HG03060 (cell line): ENCODE results near the gene ZNF804B.
"Not testable (repeated sequence)": the region's sequence is repeated elsewhere in the genome, so short reads cannot be mapped to it uniquely, and the experiment has no call there.

Experiments
- ATAC-seq: cut with Tn5 transposase; IDR thresholded peaks from one replicate; pipeline ENCODE4 v1.9.1; 2021; ENCODE audit warnings: low read depth, moderate number of reproducible peaks; ENCODE audit not compliant: unreplicated experiment

ZNF804B gene

DNA sequence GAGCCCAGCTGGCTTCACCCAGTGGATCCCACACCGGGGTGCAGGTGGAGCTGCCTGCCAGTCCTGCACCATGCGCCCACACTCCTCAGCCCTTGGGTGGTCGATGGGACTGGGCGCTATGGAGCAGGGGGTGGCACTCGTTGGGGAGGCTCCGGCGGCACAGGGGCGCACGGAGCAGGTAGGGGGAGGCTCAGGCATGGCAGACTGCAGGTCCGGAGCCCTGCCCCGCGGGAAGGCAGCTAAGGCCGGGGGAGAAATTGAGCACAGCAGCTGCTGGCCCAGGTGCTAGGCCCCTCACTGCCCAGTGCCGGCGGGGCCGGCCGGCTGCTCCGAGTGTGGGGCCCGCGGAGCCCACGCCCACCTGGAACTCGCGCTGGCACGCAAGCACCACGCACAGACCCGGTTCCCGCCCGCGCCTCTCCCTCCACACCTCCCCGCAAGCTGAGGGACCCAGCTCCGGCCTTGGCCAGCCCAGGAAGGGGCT is 469.2 kb downstream of the ZNF804B start:
- not testable (repeated sequence) for ATAC-seq

GRCh38 chr7:89238156-89238555 is 478.7 kb downstream of the ZNF804B start:
- ATAC-seq = no peak

DNA sequence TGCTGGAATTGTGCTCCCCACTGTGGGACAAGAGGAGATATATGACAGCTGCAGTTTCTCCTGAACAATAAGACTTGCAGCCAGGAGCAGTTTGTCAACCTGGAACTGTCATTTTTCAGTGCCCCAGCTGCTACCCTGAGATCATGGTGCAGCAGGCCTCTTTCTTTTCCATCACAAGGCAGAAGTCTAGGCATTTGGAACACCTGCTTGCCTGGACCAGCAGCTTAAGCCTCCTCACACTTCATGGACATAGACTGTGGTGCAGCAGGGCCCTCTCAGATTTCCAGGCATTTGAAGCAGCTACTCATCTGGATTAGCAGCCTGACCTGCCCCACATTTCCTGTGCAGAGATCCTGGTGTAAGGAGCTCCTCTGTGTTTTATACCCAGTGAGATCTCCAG is 486.7 kb downstream of the ZNF804B start:
- ATAC-seq = no peak

- ATAC-seq = no peak
These were observed 487.7 kb downstream of the ZNF804B start for GRCh38 chr7:89247207-89247606.

DNA sequence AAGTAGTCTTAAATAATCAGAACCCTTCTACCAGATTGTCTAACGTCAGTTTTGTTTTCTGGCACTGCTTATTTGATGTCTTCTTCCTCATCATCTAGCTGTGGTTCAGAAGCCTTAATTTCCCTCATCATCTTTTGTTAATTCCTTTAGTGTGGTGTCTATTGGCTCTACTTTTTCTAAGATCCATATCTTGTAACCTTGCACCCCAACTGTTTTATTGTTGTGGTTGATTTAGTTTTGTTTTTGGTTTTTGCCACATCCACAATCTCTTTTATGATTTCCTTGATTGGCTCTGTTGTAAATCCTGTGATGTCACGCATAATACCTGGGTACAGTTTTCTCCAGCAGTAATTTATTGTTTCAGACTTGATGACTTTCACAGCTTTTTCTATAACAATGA is 499.6 kb downstream of the ZNF804B start:
- ATAC-seq = no peak

DNA sequence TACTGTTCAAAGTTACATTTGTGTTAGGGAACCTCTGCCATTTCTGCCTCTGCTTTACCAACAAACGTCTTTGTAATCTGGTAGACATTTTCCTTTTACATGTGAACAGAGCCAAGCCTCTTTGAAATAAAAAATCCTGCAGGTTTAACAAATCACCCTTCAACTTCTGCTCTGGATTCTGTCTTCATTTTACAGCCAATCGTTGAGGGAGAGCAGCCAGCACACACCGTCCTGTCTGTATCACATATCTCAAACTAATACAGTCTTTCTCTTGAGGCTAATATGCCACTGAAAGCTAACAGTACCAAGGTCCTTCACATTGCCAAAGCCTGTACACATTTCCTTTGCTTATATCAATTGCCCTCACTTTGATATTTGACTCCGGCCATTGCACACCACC is 504.6 kb downstream of the ZNF804B start:
- no peak for ATAC-seq

GRCh38 chr7:89265631-89266030 is 506.1 kb downstream of the ZNF804B start:
- ATAC-seq = no peak

GRCh38 chr7:89283302-89283701 is 523.8 kb downstream of the ZNF804B start:
- no peak for ATAC-seq

GRCh38 chr7:89308535-89308934 is 549.0 kb downstream of the ZNF804B start:
- no peak for ATAC-seq

GRCh38 chr7:89311886-89312285 is 552.4 kb downstream of the ZNF804B start:
- no peak for ATAC-seq

GRCh38 chr7:89312551-89312950 is 553.1 kb downstream of the ZNF804B start:
- ATAC-seq = no peak

DNA sequence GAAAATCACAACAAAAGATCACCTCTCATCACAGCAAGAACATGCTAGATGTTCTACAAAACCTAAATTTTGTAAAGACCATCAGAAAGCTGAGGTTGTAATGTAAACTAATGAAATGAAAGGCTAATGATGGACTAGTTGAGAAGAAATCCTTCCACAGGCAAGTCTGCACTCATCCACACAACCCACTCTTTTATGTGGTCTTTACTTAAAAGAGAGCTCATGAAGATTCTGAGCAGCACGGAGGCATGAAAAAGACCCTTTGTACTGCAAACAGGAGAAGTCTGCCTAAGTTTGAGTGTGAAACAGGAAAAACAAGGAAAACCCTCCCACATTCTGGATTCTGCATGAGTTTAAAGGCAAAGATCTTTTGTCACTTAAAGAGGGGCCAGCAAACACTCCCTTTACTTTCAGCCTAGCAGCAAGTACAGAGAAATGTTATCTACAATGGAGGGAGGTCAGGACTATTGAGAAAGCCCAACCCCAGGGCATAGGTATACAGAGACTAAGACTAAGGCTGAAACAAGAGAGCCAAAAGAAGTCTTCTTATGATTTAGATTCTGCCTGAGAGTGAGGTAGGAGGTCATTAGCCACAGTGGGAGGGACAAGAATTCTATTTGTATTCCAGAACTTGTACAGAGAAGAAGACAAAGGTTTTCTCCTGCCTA is 557.2 kb downstream of the ZNF804B start:
- no peak for ATAC-seq

DNA sequence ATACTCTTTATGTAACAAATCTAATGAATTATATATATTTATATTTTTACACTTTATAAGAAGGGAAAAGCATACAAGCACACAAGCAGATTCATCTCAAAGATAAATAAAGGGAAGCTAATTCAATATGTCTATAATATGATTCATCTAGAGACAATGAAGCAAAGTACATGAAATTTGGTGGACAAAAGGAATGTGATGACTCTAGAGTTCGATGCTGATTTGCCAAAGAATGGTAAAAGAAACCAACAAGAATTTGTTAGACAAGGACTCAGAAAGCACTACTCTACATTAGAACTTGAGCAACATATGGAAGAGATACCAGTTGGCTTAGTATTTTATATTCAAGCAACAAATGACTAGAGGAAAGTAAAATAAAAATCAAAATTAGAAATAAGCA is 572.5 kb downstream of the ZNF804B start:
- ATAC-seq = no peak

GRCh38 chr7:89334797-89335196 is 575.3 kb downstream of the ZNF804B start:
- no peak for ATAC-seq

GRCh38 chr7:89335490-89335889 is 576.0 kb downstream of the ZNF804B start:
- ATAC-seq = no peak

GRCh38 chr7:89336121-89336520 is 576.6 kb downstream of the ZNF804B start:
- no peak for ATAC-seq

DNA sequence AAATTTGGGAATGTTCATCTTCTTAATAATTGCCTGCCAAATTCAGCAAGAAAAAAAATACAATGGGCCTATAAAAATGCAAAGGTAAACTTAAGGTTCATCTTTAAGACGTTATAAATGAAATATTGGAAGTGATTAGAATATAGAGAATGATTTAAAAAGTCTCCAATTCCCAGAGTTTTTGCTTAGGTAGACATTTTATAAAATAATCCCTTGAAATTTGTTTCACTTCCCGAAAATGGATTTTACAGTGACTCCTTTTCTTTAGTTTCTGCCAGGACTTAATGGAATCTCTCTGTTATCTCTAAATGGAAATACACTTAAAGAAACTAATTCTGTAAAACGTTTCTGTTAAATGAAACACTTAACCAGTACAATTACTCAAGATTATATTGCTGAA is 580.2 kb downstream of the ZNF804B start:
- ATAC-seq = no peak

DNA sequence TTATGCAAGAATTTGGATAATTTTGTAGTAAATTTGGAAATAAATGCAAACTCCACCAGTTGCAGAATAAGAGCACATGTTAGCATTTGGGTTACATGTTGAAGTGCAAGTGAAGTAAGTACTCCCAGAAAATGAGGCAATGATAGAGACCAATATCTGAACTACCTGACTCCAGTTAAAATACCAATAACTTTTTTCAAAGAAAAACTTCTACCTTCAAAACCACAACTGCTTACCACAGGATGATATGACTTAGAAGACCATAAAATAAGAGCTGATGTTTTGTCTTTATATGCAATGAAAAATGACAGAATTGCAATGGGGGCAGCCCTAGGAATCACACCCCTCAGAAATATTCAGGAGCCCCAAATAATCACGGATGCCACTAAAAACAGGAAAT is 597.6 kb downstream of the ZNF804B start:
- ATAC-seq = no peak

DNA sequence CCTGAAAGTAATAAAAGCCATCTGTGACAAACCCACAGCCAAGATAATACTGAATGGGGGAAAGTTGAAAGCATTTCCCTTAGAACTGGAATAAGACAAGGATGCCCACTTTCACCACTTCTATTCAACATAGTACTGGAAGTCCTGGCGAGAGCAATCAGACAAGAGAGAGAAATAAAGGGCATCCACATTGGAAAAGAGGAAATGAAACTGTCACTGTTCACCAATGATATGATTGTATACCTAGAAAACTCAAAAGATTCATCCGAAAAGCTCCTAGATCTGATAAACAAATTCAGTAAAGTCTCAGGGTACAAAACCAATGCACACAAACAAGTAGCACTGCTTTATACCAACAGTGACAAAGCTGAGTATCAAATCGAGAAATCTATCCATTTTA is 617.7 kb downstream of the ZNF804B start:
- ATAC-seq = no peak

DNA sequence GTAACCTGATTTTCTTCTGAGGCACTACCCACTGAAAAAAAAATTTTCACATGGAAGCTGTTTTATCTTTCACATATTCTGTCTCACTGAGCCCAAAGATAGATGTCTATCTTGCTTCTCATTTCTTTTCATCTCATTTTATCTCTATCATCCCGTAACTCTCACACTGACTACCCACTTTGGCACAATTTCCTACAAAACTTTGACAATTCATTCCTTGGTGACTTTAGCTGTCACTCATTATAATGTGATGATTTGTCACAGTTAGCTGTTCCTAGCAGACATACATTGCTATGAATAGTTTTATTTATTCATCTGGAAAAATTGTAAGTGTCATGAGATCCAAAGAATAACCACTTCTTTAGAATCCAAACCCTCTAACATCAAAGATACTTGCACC is 625.9 kb downstream of the ZNF804B start:
- no peak for ATAC-seq
